ENCODE results near the gene SOS2.

DNA sequence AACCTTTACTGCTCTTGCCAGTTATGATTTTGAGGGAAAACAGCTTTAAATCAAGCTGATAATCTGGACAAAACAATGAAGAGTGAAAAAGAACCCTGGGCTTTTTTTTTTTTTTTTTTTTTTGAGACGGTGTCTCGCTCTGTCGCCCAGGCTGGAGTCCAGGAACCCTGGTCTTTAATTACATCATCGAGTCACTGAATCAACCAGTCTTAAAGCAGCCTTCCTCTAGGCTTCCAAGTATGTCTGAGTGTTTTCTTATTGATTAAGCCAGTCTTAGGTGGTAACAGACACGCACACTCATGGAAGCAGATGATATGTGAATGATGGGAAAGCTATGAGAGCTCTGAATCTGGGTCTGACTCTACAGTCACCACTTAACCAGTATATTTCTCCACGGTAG, 109.1 kb downstream of the SOS2 start:
- TF ChIP-seq, protein P1, sequence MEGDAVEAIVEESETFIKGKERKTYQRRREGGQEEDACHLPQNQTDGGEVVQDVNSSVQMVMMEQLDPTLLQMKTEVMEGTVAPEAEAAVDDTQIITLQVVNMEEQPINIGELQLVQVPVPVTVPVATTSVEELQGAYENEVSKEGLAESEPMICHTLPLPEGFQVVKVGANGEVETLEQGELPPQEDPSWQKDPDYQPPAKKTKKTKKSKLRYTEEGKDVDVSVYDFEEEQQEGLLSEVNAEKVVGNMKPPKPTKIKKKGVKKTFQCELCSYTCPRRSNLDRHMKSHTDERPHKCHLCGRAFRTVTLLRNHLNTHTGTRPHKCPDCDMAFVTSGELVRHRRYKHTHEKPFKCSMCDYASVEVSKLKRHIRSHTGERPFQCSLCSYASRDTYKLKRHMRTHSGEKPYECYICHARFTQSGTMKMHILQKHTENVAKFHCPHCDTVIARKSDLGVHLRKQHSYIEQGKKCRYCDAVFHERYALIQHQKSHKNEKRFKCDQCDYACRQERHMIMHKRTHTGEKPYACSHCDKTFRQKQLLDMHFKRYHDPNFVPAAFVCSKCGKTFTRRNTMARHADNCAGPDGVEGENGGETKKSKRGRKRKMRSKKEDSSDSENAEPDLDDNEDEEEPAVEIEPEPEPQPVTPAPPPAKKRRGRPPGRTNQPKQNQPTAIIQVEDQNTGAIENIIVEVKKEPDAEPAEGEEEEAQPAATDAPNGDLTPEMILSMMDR (IDR thresholded peaks at IDR 0.05), result no peak
- no peak for TF ChIP-seq EZH2 (IDR thresholded peaks at IDR 0.05; ENCODE audit: borderline replicate concordance, insufficient read depth, low read depth, low read length, poor library complexity, severe bottlenecking)
